HEK293 (cell line): ENCODE results near the gene GSG1.

Source experiments
- CTCF ChIA-PET: fragments of 350-600 bp; formaldehyde crosslinking; extraction: SDS; loops from one replicate; lab custom pipeline; 2021; ENCODE audit warnings: antibody characterized with exemption; lab: Yijun Ruan, JAX
- POLR2A ChIA-PET: fragments of 300-600 bp; formaldehyde crosslinking; extraction: SDS; loops from one replicate; lab custom pipeline; 2020; ENCODE audit warnings: antibody characterized with exemption, inconsistent platforms; lab: Yijun Ruan, JAX
- H3K27ac ChIP-seq: fragments of 200-500 bp; sonication (Bioruptor generic); 2 replicates; pipeline ENCODE4 v1.5.1; 2014; ENCODE audit warnings: low read depth, low read length, control low read depth, inconsistent platforms; ENCODE audit errors: extremely low read depth
- H3K36me3 ChIP-seq, 2 experiments: fragments of 200-500 bp in 1 of 2; sonication (Bioruptor generic) in 1 of 2; 1 replicate in 1 of 2; 2 replicates in 1 of 2; pipeline ENCODE4 v1.5.1; 2014 to 2017; ENCODE audit warnings: inconsistent platforms in 2 of 2, low read length in 2 of 2; ENCODE audit not compliant: control insufficient read depth in 2 of 2, insufficient read depth in 1 of 2
- H3K4me1 ChIP-seq: fragments of 200-500 bp; sonication (Bioruptor generic); 2 replicates; pipeline ENCODE4 v1.5.1; 2014; ENCODE audit warnings: mild to moderate bottlenecking, low read length, inconsistent platforms; ENCODE audit not compliant: control insufficient read depth, insufficient read depth
- H3K4me3 ChIP-seq: 2 replicates; pipeline ENCODE4 v1.5.1; 2011; ENCODE audit warnings: low read depth, mild to moderate bottlenecking, control low read depth, low read length, moderate library complexity
- H3K9me3 ChIP-seq: fragments of 200-500 bp; sonication (Bioruptor generic); 2 replicates; pipeline ENCODE4 v1.5.1; 2014; ENCODE audit warnings: low read depth, low read length, inconsistent platforms; ENCODE audit not compliant: control insufficient read depth, insufficient read depth
- PRDM1 ChIP-seq: fragments of 450-650 bp; formaldehyde crosslinking; IDR thresholded peaks from 2 replicates; pipeline ENCODE4; 2016; ENCODE audit warnings: missing biosample characterization, missing genetic modification characterization
- REST ChIP-seq: fragments of 450-650 bp; formaldehyde crosslinking; IDR thresholded peaks from 2 replicates; pipeline ENCODE4 v1.5.1; 2016; ENCODE audit warnings: missing biosample characterization, missing genetic modification characterization
- ZBTB6 ChIP-seq: fragments of 450-650 bp; formaldehyde crosslinking; IDR thresholded peaks from 2 replicates; pipeline ENCODE4 v1.5.1; 2017; ENCODE audit warnings: missing biosample characterization, missing genetic modification characterization
- ZNF114 ChIP-seq: fragments of 450-650 bp; formaldehyde crosslinking; IDR thresholded peaks from 2 replicates; pipeline ENCODE4 v1.5.0; 2017; ENCODE audit warnings: missing biosample characterization, missing genetic modification characterization
- ZNF16 ChIP-seq: fragments of 450-650 bp; formaldehyde crosslinking; IDR thresholded peaks from 2 replicates; pipeline ENCODE4 v1.5.1; 2016; ENCODE audit warnings: low read depth, missing biosample characterization, missing genetic modification characterization
- ZNF426 ChIP-seq: fragments of 450-650 bp; formaldehyde crosslinking; IDR thresholded peaks from 2 replicates; pipeline ENCODE4 v1.5.1; 2017; ENCODE audit warnings: missing biosample characterization, missing genetic modification characterization, mild to moderate bottlenecking, inconsistent platforms, moderate library complexity
- ZNF473 ChIP-seq: fragments of 450-650 bp; formaldehyde crosslinking; IDR thresholded peaks from 2 replicates; pipeline ENCODE4 v1.5.1; 2017; ENCODE audit warnings: missing biosample characterization, missing genetic modification characterization
- ZNF521 ChIP-seq: fragments of 450-650 bp; formaldehyde crosslinking; IDR thresholded peaks from 2 replicates; pipeline ENCODE4 v1.5.1; 2017; ENCODE audit warnings: missing biosample characterization, mild to moderate bottlenecking, missing genetic modification characterization
- ZNF530 ChIP-seq: fragments of 450-650 bp; formaldehyde crosslinking; IDR thresholded peaks from 2 replicates; pipeline ENCODE4 v1.5.1; 2016; ENCODE audit warnings: low read depth, missing biosample characterization, missing genetic modification characterization
- ZNF701 ChIP-seq: fragments of 450-650 bp; formaldehyde crosslinking; IDR thresholded peaks from 2 replicates; pipeline ENCODE4 v1.5.1; 2016; ENCODE audit warnings: missing biosample characterization, missing genetic modification characterization
- ZNF777 ChIP-seq: fragments of 450-650 bp; formaldehyde crosslinking; IDR thresholded peaks from 2 replicates; pipeline ENCODE4 v1.5.1; 2017; ENCODE audit warnings: missing biosample characterization, missing genetic modification characterization, borderline replicate concordance
- ZNF785 ChIP-seq: fragments of 450-650 bp; formaldehyde crosslinking; IDR thresholded peaks from 2 replicates; pipeline ENCODE4 v1.5.1; 2016; ENCODE audit warnings: missing biosample characterization, missing genetic modification characterization
- ZSCAN4 ChIP-seq: fragments of 450-650 bp; formaldehyde crosslinking; IDR thresholded peaks from 2 replicates; pipeline ENCODE4 v1.5.1; 2017; ENCODE audit warnings: missing biosample characterization, missing genetic modification characterization
- TF ChIP-seq, protein P1 (sequence below): fragments of 450-650 bp; formaldehyde crosslinking; IDR thresholded peaks from 2 replicates; pipeline ENCODE4 v1.5.1; 2016; ENCODE audit warnings: missing biosample characterization, missing genetic modification characterization
- TF ChIP-seq, protein P2 (sequence below): fragments of 450-650 bp; formaldehyde crosslinking; IDR thresholded peaks from 2 replicates; pipeline ENCODE4 v1.5.1; 2016; ENCODE audit warnings: missing biosample characterization, missing genetic modification characterization
- TF ChIP-seq, protein P3 (sequence below): fragments of 450-650 bp; formaldehyde crosslinking; IDR thresholded peaks from 2 replicates; pipeline ENCODE4 v1.5.1; 2016; ENCODE audit warnings: missing biosample characterization, missing genetic modification characterization, borderline replicate concordance

The GSG1 gene

DNA sequence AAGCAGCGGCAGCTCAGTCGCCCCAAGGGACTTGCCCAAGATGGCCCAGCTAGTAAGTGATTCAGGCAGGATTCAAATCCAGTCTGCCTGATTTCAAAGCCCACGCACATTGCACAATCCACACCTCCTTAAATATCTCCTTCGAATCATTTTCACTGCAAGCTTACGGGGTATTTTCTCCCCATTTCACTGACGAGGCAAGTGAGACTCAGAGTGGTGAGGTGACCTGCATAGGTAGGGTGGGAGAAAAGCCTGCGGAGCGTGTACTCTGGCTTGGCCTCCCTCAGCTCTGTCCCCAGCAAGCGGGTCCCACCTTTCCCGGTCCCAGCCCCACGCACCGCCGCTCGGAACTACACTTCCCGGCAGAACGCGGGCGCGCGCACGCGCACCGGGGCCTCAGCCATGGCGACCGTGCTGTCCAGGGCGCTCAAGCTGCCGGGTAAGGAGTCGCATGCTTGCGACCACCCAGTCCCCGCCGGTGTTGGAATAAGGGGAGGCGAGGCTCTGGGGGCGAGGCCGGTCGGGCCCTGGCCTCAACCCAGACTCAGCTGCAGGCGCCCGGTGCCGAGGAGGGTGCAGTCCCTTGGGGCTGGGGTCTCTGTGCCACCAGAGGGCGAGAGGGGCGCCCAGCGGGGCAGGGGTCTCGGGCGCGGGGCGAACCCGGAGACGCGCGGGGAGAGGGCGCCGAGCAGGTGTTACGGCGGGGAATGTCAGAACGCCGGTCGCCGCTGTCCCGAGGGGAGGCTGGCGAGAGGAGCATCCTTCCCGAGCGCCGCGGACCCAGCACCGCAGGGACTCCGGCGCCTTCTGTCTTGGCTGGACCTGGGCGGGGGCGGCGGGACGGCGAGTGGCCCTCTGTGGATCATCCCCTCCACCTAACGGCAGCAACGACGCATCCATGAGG is 59.2 kb downstream of the GSG1 start, which contains the start of gene FAM234B (continued):
- TF ChIP-seq ZNF16 (no peak), ZSCAN4 (no peak; the same call in 1 of the 2 replicates), ZNF701 (tag by site-specific recombination) (no peak), ZNF473 (tag by site-specific recombination) (no peak), ZNF114 (tag by site-specific recombination) (no peak), ZBTB6 (no peak), ZNF785 (no peak), ZNF777 (tag by site-specific recombination) (no peak; the same call in 1 of the 2 replicates), ZNF426 (tag by site-specific recombination) (no peak), ZNF530 (tag by site-specific recombination) (no peak)
- TF ChIP-seq, protein P1, sequence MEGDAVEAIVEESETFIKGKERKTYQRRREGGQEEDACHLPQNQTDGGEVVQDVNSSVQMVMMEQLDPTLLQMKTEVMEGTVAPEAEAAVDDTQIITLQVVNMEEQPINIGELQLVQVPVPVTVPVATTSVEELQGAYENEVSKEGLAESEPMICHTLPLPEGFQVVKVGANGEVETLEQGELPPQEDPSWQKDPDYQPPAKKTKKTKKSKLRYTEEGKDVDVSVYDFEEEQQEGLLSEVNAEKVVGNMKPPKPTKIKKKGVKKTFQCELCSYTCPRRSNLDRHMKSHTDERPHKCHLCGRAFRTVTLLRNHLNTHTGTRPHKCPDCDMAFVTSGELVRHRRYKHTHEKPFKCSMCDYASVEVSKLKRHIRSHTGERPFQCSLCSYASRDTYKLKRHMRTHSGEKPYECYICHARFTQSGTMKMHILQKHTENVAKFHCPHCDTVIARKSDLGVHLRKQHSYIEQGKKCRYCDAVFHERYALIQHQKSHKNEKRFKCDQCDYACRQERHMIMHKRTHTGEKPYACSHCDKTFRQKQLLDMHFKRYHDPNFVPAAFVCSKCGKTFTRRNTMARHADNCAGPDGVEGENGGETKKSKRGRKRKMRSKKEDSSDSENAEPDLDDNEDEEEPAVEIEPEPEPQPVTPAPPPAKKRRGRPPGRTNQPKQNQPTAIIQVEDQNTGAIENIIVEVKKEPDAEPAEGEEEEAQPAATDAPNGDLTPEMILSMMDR (tag by site-specific recombination): peak; percentile 98
- TF ChIP-seq, protein P2, sequence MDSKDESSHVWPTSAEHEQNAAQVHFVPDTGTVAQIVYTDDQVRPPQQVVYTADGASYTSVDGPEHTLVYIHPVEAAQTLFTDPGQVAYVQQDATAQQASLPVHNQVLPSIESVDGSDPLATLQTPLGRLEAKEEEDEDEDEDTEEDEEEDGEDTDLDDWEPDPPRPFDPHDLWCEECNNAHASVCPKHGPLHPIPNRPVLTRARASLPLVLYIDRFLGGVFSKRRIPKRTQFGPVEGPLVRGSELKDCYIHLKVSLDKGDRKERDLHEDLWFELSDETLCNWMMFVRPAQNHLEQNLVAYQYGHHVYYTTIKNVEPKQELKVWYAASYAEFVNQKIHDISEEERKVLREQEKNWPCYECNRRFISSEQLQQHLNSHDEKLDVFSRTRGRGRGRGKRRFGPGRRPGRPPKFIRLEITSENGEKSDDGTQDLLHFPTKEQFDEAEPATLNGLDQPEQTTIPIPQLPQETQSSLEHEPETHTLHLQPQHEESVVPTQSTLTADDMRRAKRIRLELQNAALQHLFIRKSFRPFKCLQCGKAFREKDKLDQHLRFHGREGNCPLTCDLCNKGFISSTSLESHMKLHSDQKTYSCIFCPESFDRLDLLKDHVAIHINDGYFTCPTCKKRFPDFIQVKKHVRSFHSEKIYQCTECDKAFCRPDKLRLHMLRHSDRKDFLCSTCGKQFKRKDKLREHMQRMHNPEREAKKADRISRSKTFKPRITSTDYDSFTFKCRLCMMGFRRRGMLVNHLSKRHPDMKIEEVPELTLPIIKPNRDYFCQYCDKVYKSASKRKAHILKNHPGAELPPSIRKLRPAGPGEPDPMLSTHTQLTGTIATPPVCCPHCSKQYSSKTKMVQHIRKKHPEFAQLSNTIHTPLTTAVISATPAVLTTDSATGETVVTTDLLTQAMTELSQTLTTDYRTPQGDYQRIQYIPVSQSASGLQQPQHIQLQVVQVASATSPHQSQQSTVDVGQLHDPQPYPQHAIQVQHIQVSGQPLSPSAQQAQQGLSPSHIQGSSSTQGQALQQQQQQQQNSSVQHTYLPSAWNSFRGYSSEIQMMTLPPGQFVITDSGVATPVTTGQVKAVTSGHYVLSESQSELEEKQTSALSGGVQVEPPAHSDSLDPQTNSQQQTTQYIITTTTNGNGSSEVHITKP (tag by site-specific recombination): no peak
- TF ChIP-seq, protein P3, sequence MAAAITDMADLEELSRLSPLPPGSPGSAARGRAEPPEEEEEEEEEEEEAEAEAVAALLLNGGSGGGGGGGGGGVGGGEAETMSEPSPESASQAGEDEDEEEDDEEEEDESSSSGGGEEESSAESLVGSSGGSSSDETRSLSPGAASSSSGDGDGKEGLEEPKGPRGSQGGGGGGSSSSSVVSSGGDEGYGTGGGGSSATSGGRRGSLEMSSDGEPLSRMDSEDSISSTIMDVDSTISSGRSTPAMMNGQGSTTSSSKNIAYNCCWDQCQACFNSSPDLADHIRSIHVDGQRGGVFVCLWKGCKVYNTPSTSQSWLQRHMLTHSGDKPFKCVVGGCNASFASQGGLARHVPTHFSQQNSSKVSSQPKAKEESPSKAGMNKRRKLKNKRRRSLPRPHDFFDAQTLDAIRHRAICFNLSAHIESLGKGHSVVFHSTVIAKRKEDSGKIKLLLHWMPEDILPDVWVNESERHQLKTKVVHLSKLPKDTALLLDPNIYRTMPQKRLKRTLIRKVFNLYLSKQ: no peak

GRCh38 chr12:13042666-13043230 is 60.7 kb downstream of the GSG1 start:
- peaks cover 22% of the 10 kb centered on the region for H3K4me1 ChIP-seq
- H3K4me3 ChIP-seq: no peak overlapping the region
- POLR2A ChIA-PET: no interaction called here
- no peak overlapping the region for H3K27ac ChIP-seq
- TF ChIP-seq PRDM1 (0 out of 2 replicates have a peak, but pooled peaks have one; percentile 28), ZNF521 (no peak), REST (tag by site-specific recombination) (no peak), ZBTB6 (peak; percentile 77)
- TF ChIP-seq, all 188 proteins: peak for 2
- no peaks in the 10 kb centered on the region for H3K9me3 ChIP-seq
- H3K36me3 ChIP-seq: no peaks in the 10 kb centered on the region
- CTCF ChIA-PET: interaction anchor here (0.7 to 1.7 kb wide), 4 partner anchors 89 to 213 kb away, joined by 3 to 8 read pairs (median 4); no protein-coding TSS in a partner anchor
